NCI-H1436 (cell line): Measurements from ENCODE around the gene TAB3.
"Not testable (repeated sequence)": the region's sequence is repeated elsewhere in the genome, so short reads cannot be mapped to it uniquely, and the experiment has no call there.

Source experiments
- DNase-seq: peaks from one replicate; lab custom pipeline; 2025; lab: John Stamatoyannopoulos, UW

TAB3 gene

GRCh38 chrX:30812326-30812725 lies 76.7 kb downstream of the TAB3 start:
- no peak for DNase-seq

- DNase-seq: no peak
Measured at GRCh38 chrX:30806187-30806728, 82.8 kb downstream of the TAB3 start.

- no peak for DNase-seq
Measured at GRCh38 chrX:30804462-30804861, 84.6 kb downstream of the TAB3 start.

- DNase-seq: no peak
Measured at GRCh38 chrX:30800901-30801300, 88.2 kb downstream of the TAB3 start.

- DNase-seq: no peak
Measured at GRCh38 chrX:30799327-30799726, 89.7 kb downstream of the TAB3 start.

- no peak for DNase-seq
Measured at GRCh38 chrX:30798810-30799209, 90.2 kb downstream of the TAB3 start.

GRCh38 chrX:30797301-30797700 lies 91.8 kb downstream of the TAB3 start:
- DNase-seq: not testable (repeated sequence)

GRCh38 chrX:30795981-30796958 lies 92.8 kb downstream of the TAB3 start:
- no peak for DNase-seq

- DNase-seq: no peak
Measured at GRCh38 chrX:30794497-30794896, 94.6 kb downstream of the TAB3 start.

GRCh38 chrX:30793767-30794103 lies 95.3 kb downstream of the TAB3 start:
- no peak for DNase-seq

- DNase-seq: no peak
Measured at GRCh38 chrX:30793075-30793766, 95.8 kb downstream of the TAB3 start.

GRCh38 chrX:30791296-30792278 lies 97.5 kb downstream of the TAB3 start:
- no peak for DNase-seq

GRCh38 chrX:30787012-30787411 lies 102.0 kb downstream of the TAB3 start:
- no peak for DNase-seq

- no peak for DNase-seq
Measured at GRCh38 chrX:30786374-30786773, 102.7 kb downstream of the TAB3 start.

- no peak for DNase-seq
Measured at GRCh38 chrX:30781711-30782444, 107.2 kb downstream of the TAB3 start.

- DNase-seq: no peak
Measured at GRCh38 chrX:30779453-30780030, 109.5 kb downstream of the TAB3 start.

- DNase-seq: no peak
Measured at GRCh38 chrX:30777575-30777974, 111.5 kb downstream of the TAB3 start.
